CD14-positive monocyte (primary cell): ENCODE data around the gene LRR1. TPM values are rescaled to one million over a fixed set of nuclear protein-coding genes. Genes with fewer than 3 reads are reported as not detected.

Source experiments
- DNase-seq, 3 donors: peaks; one replicate each; pipeline ENCODE4 v3.0.0-alpha.2; 2011 to 2022
- H2AFZ ChIP-seq: 2 replicates; pipeline ENCODE4 v1.6.0; 2012; ENCODE audit warnings: mild to moderate bottlenecking, low read depth, low read length, inconsistent platforms; ENCODE audit not compliant: insufficient read depth, poor library complexity, severe bottlenecking
- H3K27ac ChIP-seq, 2 donors: 1 replicate in 1 of 2; 2 replicates in 1 of 2; pipeline ENCODE4 v1.5.1; 2012 to 2013; ENCODE audit warnings: low read length in 2 of 2, control low read depth in 1 of 2, inconsistent platforms in 1 of 2, low read depth in 1 of 2, mild to moderate bottlenecking in 1 of 2
- H3K27me3 ChIP-seq, 2 donors: one replicate each; pipeline versions ENCODE4 v1.6.0 to v1.6.1; 2011 to 2013; ENCODE audit warnings: low read length in 2 of 2; ENCODE audit not compliant: control insufficient read depth in 2 of 2, insufficient read depth in 2 of 2
- H3K36me3 ChIP-seq, 2 donors: replicated peaks in 1 of 2; 1 replicate in 1 of 2; 2 replicates in 1 of 2; pipeline versions ENCODE4 v1.5.1 to v1.6.1; 2012 to 2013; ENCODE audit warnings: low read length in 2 of 2, control low read depth in 1 of 2, inconsistent platforms in 1 of 2, mild to moderate bottlenecking in 1 of 2; ENCODE audit not compliant: insufficient read depth in 2 of 2, control insufficient read depth in 1 of 2
- H3K4me1 ChIP-seq, 2 donors: 1 replicate in 1 of 2; 2 replicates in 1 of 2; pipeline versions ENCODE4 v1.5.1 to v1.6.1; 2012 to 2013; ENCODE audit warnings: low read length in 2 of 2, control low read depth in 1 of 2, inconsistent platforms in 1 of 2, mild to moderate bottlenecking in 1 of 2, moderate library complexity in 1 of 2; ENCODE audit not compliant: insufficient read depth in 2 of 2, control insufficient read depth in 1 of 2
- H3K4me2 ChIP-seq: replicated peaks from 2 replicates; pipeline ENCODE3; 2012; ENCODE audit warnings: low read length, moderate library complexity, mild to moderate bottlenecking; ENCODE audit not compliant: poor library complexity, severe bottlenecking; ENCODE audit errors: extremely low read depth
- H3K4me3 ChIP-seq, 3 experiments: fragments of 200-600 bp in 1 of 3; sonication (generic) in 1 of 3; replicated peaks in 1 of 3; 1 replicate in 2 of 3; 2 replicates in 1 of 3; pipeline ENCODE4 v1.5.1; 2011 to 2013; ENCODE audit warnings: low read length in 3 of 3, mild to moderate bottlenecking in 3 of 3, control low read depth in 2 of 3, low read depth in 2 of 3, inconsistent platforms in 1 of 3, moderate library complexity in 1 of 3
- H3K79me2 ChIP-seq: 2 replicates; pipeline ENCODE4 v1.6.0; 2012; ENCODE audit warnings: mild to moderate bottlenecking, control low read depth, inconsistent platforms, low read length, moderate library complexity; ENCODE audit not compliant: insufficient read depth
- H3K9ac ChIP-seq: 2 replicates; pipeline ENCODE4 v1.6.0; 2017; ENCODE audit warnings: low read length, mild to moderate bottlenecking; ENCODE audit not compliant: insufficient read depth, poor library complexity, severe bottlenecking
- H3K9me3 ChIP-seq, 2 donors: replicated peaks in 1 of 2; 1 replicate in 1 of 2; 2 replicates in 1 of 2; pipeline versions ENCODE4 v1.5.1 to v1.6.1; 2012 to 2013; ENCODE audit warnings: low read length in 2 of 2, control low read depth in 1 of 2; ENCODE audit not compliant: control insufficient read depth in 1 of 2, insufficient read depth in 1 of 2
- H4K20me1 ChIP-seq: 2 replicates; pipeline ENCODE4 v1.6.0; 2012; ENCODE audit warnings: mild to moderate bottlenecking, low read length, control low read depth, moderate library complexity; ENCODE audit not compliant: insufficient read depth
- H3K27ac Mint-ChIP-seq, 7 donors: one replicate each; pipeline ENCODE4 v1.8.0; 2020; ENCODE audit warnings: mild to moderate bottlenecking in 7 of 7, mixed read lengths in 7 of 7, moderate library complexity in 6 of 7, inconsistent platforms in 2 of 7
- H3K27me3 Mint-ChIP-seq, 3 donors: one replicate each; pipeline ENCODE4 v1.8.0; 2021 to 2022; ENCODE audit warnings: low read depth in 3 of 3, mild to moderate bottlenecking in 3 of 3, mixed read lengths in 3 of 3, moderate library complexity in 3 of 3, inconsistent platforms in 1 of 3
- H3K36me3 Mint-ChIP-seq, 2 donors: one replicate each; pipeline ENCODE4 v1.8.0; 2020; ENCODE audit warnings: mixed read lengths in 2 of 2, inconsistent platforms in 1 of 2, mild to moderate bottlenecking in 1 of 2
- H3K4me1 Mint-ChIP-seq: one replicate; pipeline ENCODE4 v1.8.0; 2020; ENCODE audit warnings: mild to moderate bottlenecking, mixed read lengths
- H3K4me3 Mint-ChIP-seq, 2 donors: one replicate each; pipeline ENCODE4 v1.8.0; 2020; ENCODE audit warnings: mild to moderate bottlenecking in 2 of 2, mixed read lengths in 2 of 2, moderate library complexity in 1 of 2
- H3K9me3 Mint-ChIP-seq, 7 donors: one replicate each; pipeline ENCODE4 v1.8.0; 2020 to 2022; ENCODE audit warnings: mixed read lengths in 7 of 7, mild to moderate bottlenecking in 6 of 7, moderate library complexity in 6 of 7, inconsistent platforms in 2 of 7
- WGBS: methylation state at CpG from one replicate; pipeline ENCODE4 v1.1.5; 2013; ENCODE audit warnings: missing lambda C conversion rate; ENCODE audit not compliant: insufficient coverage; 5-methylcytosine and 5-hydroxymethylcytosine counted together
- intact Hi-C, 2 donors: fragments of 100-400 bp; cut with micrococcal nuclease; formaldehyde crosslinking; loops; one replicate each; pipeline versions ENCODE4 v1.15.0 to v1.15.1; 2023
- polyA plus RNA-seq, 3 donors: library from polyadenylated mRNA; depleted of rRNA in 1 of 3; unstranded in 2 of 3; stranded (reverse) in 1 of 3; fragments of 300-500 nt in 2 of 3; fragments of >200 nt in 1 of 3; fragmentation: Illumina TruSeq in 2 of 3; gene quantifications; 1 replicate in 2 of 3; 2 replicates in 1 of 3; pipeline ENCODE4 v1.2.3, GENCODE V29; 2012 to 2021
- TF ChIP-seq, protein P1 (sequence below): fragments of 200-600 bp; IDR thresholded peaks from one replicate; pipeline ENCODE4 v1.8.0; 2022; ENCODE audit warnings: antibody characterized with exemption, mild to moderate bottlenecking

LRR1 gene
- polyA plus RNA-seq, 3 donors, result 3.4 to 12.7 (median 10.5) TPM

- peaks cover 20 to 58% of the 10 kb centered on the region in 2 donors for H3K36me3 ChIP-seq
- no peak overlapping the region for H3K27ac Mint-ChIP-seq
- H3K27me3 Mint-ChIP-seq, result peaks cover 0 to 2% (median 0%) of the 10 kb centered on the region in 3 donors
- no peak overlapping the region for H2AFZ ChIP-seq
- H3K36me3 Mint-ChIP-seq, result peaks cover 50 to 62% of the 10 kb centered on the region in 2 donors
- no peak overlapping the region for H3K4me2 ChIP-seq
- DNase-seq, result no peak
- H3K9me3 Mint-ChIP-seq, result peaks cover 6 to 18% (median 7%) of the 10 kb centered on the region in 7 donors
- peaks cover 8% of the 10 kb centered on the region for H4K20me1 ChIP-seq
- H3K4me3 ChIP-seq, result no peak overlapping the region
- H3K27me3 ChIP-seq, result no peaks in the 10 kb centered on the region
- no peaks in the 10 kb centered on the region for H3K4me1 Mint-ChIP-seq
- peaks cover 3 to 10% of the 10 kb centered on the region in 2 donors for H3K9me3 ChIP-seq
- TF ChIP-seq, protein P1, sequence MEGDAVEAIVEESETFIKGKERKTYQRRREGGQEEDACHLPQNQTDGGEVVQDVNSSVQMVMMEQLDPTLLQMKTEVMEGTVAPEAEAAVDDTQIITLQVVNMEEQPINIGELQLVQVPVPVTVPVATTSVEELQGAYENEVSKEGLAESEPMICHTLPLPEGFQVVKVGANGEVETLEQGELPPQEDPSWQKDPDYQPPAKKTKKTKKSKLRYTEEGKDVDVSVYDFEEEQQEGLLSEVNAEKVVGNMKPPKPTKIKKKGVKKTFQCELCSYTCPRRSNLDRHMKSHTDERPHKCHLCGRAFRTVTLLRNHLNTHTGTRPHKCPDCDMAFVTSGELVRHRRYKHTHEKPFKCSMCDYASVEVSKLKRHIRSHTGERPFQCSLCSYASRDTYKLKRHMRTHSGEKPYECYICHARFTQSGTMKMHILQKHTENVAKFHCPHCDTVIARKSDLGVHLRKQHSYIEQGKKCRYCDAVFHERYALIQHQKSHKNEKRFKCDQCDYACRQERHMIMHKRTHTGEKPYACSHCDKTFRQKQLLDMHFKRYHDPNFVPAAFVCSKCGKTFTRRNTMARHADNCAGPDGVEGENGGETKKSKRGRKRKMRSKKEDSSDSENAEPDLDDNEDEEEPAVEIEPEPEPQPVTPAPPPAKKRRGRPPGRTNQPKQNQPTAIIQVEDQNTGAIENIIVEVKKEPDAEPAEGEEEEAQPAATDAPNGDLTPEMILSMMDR, result no peak
- no peak overlapping the region for H3K4me3 Mint-ChIP-seq
- H3K79me2 ChIP-seq, result peaks cover 3% of the 10 kb centered on the region
- H3K9ac ChIP-seq, result no peak overlapping the region
- intact Hi-C loops, result no loop called here
- H3K4me1 ChIP-seq, result no peaks in the 10 kb centered on the region
- H3K27ac ChIP-seq, result no peak overlapping the region
- WGBS, result no CpG with 5 or more reads among the region's 5 CpGs
These were observed 24.7 kb upstream of the LRR1 start for GRCh38 chr14:49574038-49574437.

DNA sequence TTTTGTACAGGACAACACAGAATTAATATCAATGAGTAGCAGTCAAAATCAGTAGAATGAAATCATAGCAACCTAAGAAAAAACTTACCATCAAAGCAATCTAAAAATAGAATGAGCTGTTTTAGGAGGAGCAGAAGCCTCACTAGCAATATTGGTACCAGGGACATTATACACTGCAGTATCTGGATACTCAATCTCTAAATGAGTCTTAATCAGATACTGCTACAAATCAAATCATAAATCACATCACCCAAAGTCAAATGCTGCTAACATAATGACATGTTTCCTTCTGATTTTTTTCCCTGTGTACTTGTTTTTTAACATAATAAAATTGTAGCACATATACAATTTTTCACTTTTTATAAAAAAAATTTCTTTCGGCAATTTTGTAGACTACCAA lies 20.6 kb upstream of the LRR1 start:
- peak overlapping the region in 1 of 7 donors; percentile 20 for H3K27ac Mint-ChIP-seq
- H3K27me3 Mint-ChIP-seq, result no peaks in the 10 kb centered on the region
- no peak overlapping the region for H3K4me3 ChIP-seq
- peaks cover 56 to 69% of the 10 kb centered on the region in 2 donors for H3K36me3 Mint-ChIP-seq
- 100% methylated on average over 1 of the region's 1 CpG for WGBS
- peaks cover 19% of the 10 kb centered on the region for H3K4me1 Mint-ChIP-seq
- TF ChIP-seq, protein P1, result no peak
- H4K20me1 ChIP-seq, result peaks cover 45% of the 10 kb centered on the region
- DNase-seq, result no peak
- H3K79me2 ChIP-seq, result peaks cover 40% of the 10 kb centered on the region
- no peaks in the 10 kb centered on the region for H3K27me3 ChIP-seq
- H3K36me3 ChIP-seq, result peaks cover 29 to 66% of the 10 kb centered on the region in 2 donors
- no peak overlapping the region for H3K9ac ChIP-seq
- no peak overlapping the region for H3K4me2 ChIP-seq
- H3K4me1 ChIP-seq, result no peaks in the 10 kb centered on the region
- no peak overlapping the region for H3K27ac ChIP-seq
- H2AFZ ChIP-seq, result no peak overlapping the region
- H3K9me3 Mint-ChIP-seq, result peaks cover 0 to 6% (median 0%) of the 10 kb centered on the region in 7 donors
- no peaks in the 10 kb centered on the region for H3K9me3 ChIP-seq
- H3K4me3 Mint-ChIP-seq, result no peak overlapping the region
- intact Hi-C loops, result no loop called here
